HTERT RPE-1 (cell line): Measurements from ENCODE around the gene PRKCH.

Experiments used
- in situ Hi-C: fragments of 300-500 bp; cut with MboI; formaldehyde crosslinking; loops from 4 replicates; pipeline ENCODE4 v1.14.3; 2020; ENCODE audit warnings: low sequenced_read_pairs

Gene PRKCH

GRCh38 chr14:61335049-61335448 lies 13.7 kb downstream of the PRKCH start:
- in situ Hi-C loops = no loop called here

GRCh38 chr14:61335671-61336275 lies 14.4 kb downstream of the PRKCH start:
- in situ Hi-C loops = no loop called here

GRCh38 chr14:61337893-61338292 lies 16.5 kb downstream of the PRKCH start:
- in situ Hi-C loops = no loop called here

GRCh38 chr14:61338457-61338856 lies 17.1 kb downstream of the PRKCH start:
- in situ Hi-C loops = no loop called here

GRCh38 chr14:61341275-61342206 lies 20.2 kb downstream of the PRKCH start:
- in situ Hi-C loops = no loop called here

- in situ Hi-C loops = no loop called here
Measured at GRCh38 chr14:61342486-61342885, 21.1 kb downstream of the PRKCH start.

DNA sequence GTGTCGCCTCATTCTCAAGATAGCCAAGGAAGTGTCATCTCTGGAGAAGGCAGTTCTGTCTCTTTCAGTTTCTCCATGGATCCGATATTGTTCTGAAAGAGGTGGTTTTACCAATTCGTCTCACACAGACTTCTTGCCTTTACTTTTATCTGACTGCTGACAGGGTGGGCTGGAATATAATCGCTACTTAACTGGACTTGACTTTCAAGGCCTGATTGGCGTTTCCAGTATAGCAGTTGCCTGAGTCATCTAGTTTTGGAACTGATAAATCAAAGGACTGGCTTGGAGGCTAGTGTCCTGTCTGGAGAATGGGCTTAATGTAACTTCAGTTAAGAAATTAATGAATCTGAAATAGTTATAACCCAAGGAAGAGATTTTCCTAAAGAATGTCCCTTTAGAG lies 21.6 kb downstream of the PRKCH start:
- in situ Hi-C loops = no loop called here

DNA sequence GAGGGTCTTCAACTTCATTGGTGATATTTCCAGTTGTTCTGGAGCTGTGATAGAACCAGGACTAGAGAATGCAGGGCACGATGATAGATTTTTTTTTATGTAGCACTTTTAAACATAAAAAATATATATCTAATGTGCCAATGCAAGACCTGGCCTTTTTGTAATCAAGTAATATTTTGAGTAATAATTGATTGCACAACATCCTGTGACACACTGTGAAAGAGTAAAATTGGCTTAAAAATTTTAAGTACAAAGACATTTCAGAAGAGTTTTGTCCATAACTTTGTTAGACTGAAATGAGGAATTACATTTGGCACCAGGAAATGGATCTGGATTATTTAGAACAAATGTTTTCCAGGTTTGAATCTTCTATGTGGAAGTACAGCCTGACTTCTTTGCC lies 22.1 kb downstream of the PRKCH start:
- in situ Hi-C loops = no loop called here

- in situ Hi-C loops = no loop called here
Measured at GRCh38 chr14:61343991-61344405, 22.6 kb downstream of the PRKCH start.

DNA sequence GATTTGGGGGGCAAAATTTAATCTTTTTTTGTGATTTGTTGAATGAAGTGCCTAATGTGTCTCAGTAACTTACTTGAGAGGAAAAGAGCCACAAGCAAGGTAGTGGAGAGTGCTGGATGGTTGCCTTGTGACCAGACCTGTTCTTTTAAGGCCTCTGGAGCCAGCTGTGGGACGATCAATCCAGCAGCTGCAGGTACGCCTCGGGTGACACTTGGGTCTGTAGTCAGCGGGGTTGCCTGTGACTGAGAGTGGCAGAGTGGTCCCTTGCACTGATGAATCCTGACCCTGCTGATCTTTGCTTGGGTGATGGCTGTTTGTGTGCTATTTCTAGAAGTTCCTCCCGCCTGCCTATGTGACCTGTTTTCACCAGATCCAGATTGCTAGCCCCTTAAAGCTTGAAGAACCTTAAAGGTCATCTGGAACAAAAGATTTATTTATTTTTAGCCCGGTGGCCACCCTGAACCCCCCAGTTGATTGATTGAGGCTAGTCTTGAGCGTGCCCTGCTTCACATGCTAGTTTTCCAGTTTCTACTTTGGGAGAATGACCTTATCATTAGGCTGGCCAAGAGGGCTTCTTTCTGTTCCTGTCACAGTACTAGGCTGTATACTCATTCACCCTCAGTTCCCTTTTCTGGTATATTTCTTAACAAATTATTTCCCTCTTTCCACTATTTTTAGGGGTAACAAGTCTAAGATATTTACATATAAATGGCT lies 23.2 kb downstream of the PRKCH start:
- in situ Hi-C loops = no loop called here

DNA sequence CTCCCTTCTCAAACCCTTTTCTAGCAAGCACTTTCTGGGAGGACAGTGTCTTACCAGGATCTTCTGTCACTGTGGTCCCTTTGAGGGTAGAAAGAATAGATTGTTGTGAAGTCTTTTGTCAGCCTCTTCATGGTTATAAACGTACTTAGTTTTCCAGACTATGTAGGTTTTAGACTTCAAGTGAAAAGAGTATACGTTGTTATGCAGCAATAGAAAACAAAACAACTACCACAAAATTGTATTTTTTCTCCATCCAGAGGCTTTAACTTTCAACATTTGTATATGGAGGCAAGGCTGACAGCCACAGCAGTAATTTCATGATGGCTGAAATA lies 23.7 kb downstream of the PRKCH start:
- in situ Hi-C loops = no loop called here

- in situ Hi-C loops = no loop called here
Measured at GRCh38 chr14:61346221-61346620, 24.8 kb downstream of the PRKCH start.

DNA sequence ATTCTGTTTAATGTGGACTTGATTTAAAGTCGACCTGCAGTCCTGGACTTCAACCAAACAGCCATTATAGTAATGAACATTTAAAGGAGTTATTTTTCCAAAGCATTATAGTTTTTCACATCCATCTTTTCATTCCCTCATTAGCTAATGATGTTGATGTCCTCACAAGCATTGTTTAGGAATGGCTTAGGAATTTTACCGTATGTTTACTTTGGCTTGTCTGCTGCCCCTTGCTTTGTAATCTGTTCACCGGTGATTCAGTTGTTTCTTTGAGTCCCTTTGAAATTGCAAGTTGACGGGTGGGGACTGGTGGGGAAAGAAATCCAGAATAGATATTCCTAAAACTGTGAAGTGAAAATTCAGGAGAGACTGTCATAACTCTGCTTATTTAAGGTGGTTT lies 25.4 kb downstream of the PRKCH start:
- in situ Hi-C loops = no loop called here

DNA sequence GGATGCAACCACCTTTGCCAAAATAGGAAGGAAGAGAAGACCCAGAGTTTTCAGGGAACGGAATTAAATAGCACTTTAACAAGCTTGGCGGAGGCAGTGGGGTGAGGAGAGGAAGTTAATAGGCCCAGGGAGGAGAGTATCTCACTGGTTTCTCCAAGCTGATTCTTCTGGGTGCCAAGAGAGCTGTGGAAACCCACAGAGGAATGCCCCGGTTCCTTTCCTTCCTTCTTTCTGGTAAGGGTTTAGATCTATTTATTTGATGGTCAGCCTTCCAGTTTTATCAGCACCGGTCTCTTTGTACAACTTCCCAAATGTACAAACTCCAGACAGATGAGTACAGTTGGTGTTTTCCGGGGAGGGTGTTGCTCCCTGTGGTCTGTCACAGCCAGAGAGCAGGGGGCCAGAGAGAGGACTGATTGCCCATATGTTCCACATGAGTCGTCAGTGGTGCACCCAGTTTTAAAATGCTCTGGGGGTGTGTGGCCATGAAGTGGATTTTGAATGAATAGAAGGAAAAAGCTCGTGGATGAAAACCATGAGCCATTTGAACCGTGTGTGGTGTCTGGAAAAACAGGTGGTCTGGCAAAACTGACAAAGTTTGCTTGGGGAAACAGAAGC lies 26.6 kb downstream of the PRKCH start:
- in situ Hi-C loops = no loop called here

DNA sequence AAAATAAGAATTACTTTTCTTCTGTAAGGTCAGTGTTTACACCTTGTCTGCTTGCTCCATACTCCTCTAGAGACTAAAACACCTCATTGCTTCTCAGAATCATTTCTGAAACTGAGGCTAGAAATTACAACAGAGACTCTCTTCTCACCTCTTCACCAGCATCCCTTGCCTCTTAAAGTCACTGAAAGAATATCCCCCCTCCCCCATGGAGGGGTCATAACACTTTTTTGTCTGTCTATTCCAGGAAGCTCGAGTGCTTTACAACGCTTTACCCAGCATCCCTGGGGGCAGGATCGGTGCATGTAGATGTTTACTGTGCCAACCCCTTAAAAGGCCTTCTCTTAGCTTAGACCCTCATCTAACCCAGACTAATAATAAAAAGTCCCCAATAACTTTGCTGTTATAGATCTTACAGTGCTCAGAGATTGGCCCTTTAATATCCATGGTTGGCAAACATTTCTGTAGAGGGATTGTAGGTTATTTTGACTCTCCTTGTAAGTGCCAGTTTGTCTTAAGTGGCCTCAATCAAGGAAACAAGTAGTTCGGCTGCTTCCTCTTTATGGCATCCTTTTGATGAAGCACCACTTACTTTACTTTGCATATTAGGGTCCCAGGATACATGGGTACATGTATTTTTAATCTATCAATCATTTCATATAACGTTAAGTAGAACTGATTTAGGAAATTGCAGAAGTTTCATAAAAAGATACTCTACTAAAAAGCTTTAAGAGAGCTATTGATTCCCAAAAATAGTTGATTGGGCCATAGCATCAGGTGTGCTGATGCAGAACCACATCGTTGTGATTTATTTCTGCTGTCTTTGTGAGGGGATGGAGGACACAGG lies 29.3 kb downstream of the PRKCH start:
- in situ Hi-C loops = no loop called here

DNA sequence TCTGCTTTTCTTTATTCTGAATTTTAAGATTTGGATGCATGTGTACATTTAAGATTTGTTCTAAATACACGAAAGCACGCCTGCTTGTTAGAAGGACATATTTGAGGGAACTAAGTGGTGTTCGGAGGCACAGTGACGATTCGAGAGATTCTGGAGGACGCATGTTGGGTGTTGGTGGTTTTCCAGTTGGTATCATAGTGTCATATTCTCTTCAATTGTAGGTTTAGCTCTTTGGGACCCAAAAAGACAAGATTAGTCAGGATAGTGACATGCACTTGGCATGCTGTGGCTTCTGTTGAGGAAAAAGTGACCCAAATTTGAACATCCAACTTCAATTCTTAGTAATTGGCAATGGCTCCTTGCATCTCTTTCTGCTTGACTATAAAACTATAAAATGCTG lies 30.1 kb downstream of the PRKCH start:
- in situ Hi-C loops = no loop called here

DNA sequence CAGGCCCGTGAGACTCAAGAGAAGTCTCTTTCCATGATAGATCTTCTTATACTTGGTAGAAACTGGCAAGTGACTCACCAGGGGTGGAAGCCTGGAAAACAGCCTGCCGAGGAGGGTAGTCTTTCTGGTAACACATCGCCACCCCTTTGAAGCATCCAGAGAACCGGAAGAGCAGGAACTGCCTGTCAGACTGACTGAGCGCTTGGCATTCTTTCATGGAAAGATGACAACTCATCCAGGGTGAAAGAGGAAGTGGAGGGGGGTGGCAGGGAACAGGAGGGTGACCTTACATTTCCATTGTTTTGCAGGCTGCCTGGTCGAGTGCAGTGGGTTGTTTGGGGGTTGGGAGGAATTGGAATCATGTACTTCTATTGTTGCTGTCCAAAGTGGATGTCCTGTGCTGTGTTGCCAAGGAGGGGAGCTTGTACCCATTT lies 34.5 kb downstream of the PRKCH start:
- in situ Hi-C loops = no loop called here

DNA sequence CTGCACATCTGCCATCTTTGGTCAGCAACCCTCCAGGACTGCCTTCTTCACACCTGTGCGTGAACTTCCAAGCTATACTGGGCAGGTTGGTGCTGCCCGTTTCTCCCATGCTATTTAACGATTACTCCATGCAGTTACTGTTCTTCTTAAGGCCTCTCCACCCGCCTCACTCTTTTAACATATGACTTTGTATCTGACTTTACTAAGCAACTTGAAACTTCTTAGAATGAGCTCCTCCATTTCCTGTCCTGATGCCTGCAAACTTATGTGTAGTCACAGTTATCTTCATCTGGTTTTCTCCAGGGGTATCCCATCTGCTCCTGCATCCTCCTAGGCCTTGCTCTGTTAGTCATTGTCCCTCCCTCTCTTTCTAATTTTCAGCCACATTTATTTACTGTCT lies 35.7 kb downstream of the PRKCH start:
- in situ Hi-C loops = no loop called here

DNA sequence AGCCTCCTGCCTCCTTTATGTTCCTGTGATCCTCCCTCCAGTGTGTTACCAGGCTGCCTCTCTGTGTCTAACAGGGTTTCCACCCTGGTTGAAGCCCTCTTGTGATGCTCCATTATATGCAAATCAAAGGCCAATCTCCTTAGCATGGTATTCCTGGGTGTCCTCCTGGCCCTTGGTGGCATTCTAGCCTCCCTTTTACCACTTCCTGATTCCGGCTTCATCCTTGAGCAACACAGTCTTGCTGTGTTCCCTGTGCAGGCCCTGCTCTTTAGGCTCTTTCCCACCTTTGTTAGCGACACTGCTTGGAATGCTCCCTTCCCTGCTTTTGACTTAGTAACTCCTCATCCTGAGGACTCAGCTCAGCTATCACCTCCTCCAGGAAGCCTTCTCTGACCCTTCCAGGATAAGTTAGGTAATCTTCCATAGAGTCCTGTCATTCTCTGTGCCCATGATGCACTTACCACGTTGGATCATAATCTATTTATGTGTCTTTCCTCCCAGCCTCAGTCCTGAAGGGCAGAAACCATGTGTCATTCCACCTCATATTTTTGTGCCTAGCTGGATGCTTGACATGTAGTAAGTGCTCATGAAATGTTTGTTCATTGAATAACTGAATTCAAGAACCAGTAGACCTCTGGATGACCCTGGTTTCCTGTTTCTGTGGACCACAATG lies 37.3 kb downstream of the PRKCH start:
- in situ Hi-C loops = no loop called here
